Endothelial cell of umbilical vein (primary cell): Measurements from ENCODE around the gene DEPDC1. TPM values are rescaled to one million over a fixed set of nuclear protein-coding genes. Genes with fewer than 3 reads are reported as not detected.

Experiments
- BruUV-seq: library from RNA; stranded (reverse); fragments of 400-500 nt; replicated peaks from 2 replicates; lab custom pipeline; 2021; lab: Mats Ljungman, UMichigan
- CTCF ChIA-PET: fragments of 300-600, 350-600 bp; sonication (Branson Sonifier 250); formaldehyde crosslinking; loops from one replicate; lab custom pipeline; 2021; ENCODE audit warnings: antibody characterized with exemption, inconsistent platforms; lab: Charles Lee
- POLR2A ChIA-PET: fragments of 300-600, 350-600 bp; sonication (Branson Sonifier 250); formaldehyde crosslinking; loops from one replicate; lab custom pipeline; 2021; ENCODE audit warnings: antibody characterized with exemption, inconsistent platforms; lab: Charles Lee
- DNase-seq: peaks from one replicate; pipeline ENCODE4 v3.0.0-alpha.2; 2011; ENCODE audit warnings: low read depth, low spot score
- FAIRE-seq: peaks from 2 replicates; lab custom pipeline; 2011; peaks lifted over from hg19 to GRCh38; lab: Jason Lieb, UNC
- H2AFZ ChIP-seq: 2 replicates; pipeline ENCODE4 v1.6.0; 2012; ENCODE audit warnings: low read depth, low read length, control low read depth, inconsistent platforms
- H3K27ac ChIP-seq: 2 replicates; pipeline ENCODE4 v1.5.1; 2011; ENCODE audit warnings: low read depth, mild to moderate bottlenecking, control low read depth, low read length, moderate library complexity; ENCODE audit not compliant: insufficient read depth
- H3K27me3 ChIP-seq, 2 experiments: 2 replicates each; pipeline versions ENCODE4 v1.6.0 to v1.6.1; 2011; ENCODE audit warnings: low read length in 2 of 2, mixed read lengths in 1 of 2; ENCODE audit not compliant: control insufficient read depth in 2 of 2, insufficient read depth in 2 of 2
- H3K36me3 ChIP-seq, 2 experiments: 2 replicates in 1 of 2; 3 replicates in 1 of 2; pipeline ENCODE4 v1.5.1; 2011; ENCODE audit warnings: low read length in 2 of 2, mild to moderate bottlenecking in 1 of 2, moderate library complexity in 1 of 2; ENCODE audit not compliant: control insufficient read depth in 2 of 2, insufficient read depth in 2 of 2; ENCODE audit errors: extremely low read depth in 1 of 2
- H3K4me1 ChIP-seq: 3 replicates; pipeline ENCODE4 v1.5.1; 2011; ENCODE audit warnings: mild to moderate bottlenecking, low read length; ENCODE audit not compliant: control insufficient read depth, insufficient read depth; ENCODE audit errors: extremely low read depth
- H3K4me2 ChIP-seq: 2 replicates; pipeline ENCODE4 v1.6.1; 2011; ENCODE audit warnings: low read length, control low read depth, mixed read lengths; ENCODE audit not compliant: insufficient read depth
- H3K4me3 ChIP-seq, 3 experiments: fragments of 200-600 bp in 1 of 3; sonication (generic), shearing (Covaris generic) in 1 of 3; replicated peaks in 1 of 3; 2 replicates each; pipeline ENCODE4 v1.5.1; 2011 to 2016; ENCODE audit warnings: control low read depth in 3 of 3, low read length in 3 of 3, mild to moderate bottlenecking in 2 of 3, inconsistent platforms in 1 of 3, low read depth in 1 of 3, moderate library complexity in 1 of 3; ENCODE audit not compliant: insufficient read depth in 1 of 3
- H3K79me2 ChIP-seq: 2 replicates; pipeline ENCODE4 v1.6.0; 2012; ENCODE audit warnings: low read length, inconsistent platforms; ENCODE audit not compliant: control insufficient read depth, insufficient read depth
- H3K9ac ChIP-seq: replicated peaks from 2 replicates; pipeline ENCODE3; 2011; ENCODE audit warnings: low read length, control low read depth; ENCODE audit not compliant: insufficient read depth; ENCODE audit errors: extremely low read depth
- H3K9me1 ChIP-seq: replicated peaks from 3 replicates; pipeline ENCODE4 v1.6.0; 2011; ENCODE audit warnings: mild to moderate bottlenecking, low read length; ENCODE audit not compliant: control insufficient read depth, insufficient read depth; ENCODE audit errors: extremely low read depth
- H3K9me3 ChIP-seq: replicated peaks from 2 replicates; pipeline ENCODE4 v1.5.1; 2012; ENCODE audit warnings: low read length, inconsistent platforms; ENCODE audit not compliant: control insufficient read depth, insufficient read depth
- H4K20me1 ChIP-seq: replicated peaks from 2 replicates; pipeline ENCODE3; 2011; ENCODE audit warnings: mild to moderate bottlenecking, low read length; ENCODE audit not compliant: control insufficient read depth, insufficient read depth; ENCODE audit errors: extremely low read depth
- CTCF ChIP-seq, 2 donors: IDR thresholded peaks; 1 replicate in 1 of 2; 2 replicates in 1 of 2; pipeline ENCODE4 v1.5.1; 2011; ENCODE audit warnings: low read length in 2 of 2, mild to moderate bottlenecking in 2 of 2, moderate library complexity in 2 of 2, control low read depth in 1 of 2, inconsistent platforms in 1 of 2, low read depth in 1 of 2; ENCODE audit not compliant: insufficient read depth in 1 of 2; ENCODE audit errors: extremely low read depth in 1 of 2
- EZH2 ChIP-seq: IDR thresholded peaks from 2 replicates; pipeline ENCODE4 v1.6.1; 2012; ENCODE audit warnings: borderline replicate concordance, low read depth, mild to moderate bottlenecking, moderate library complexity, low read length, inconsistent platforms; ENCODE audit not compliant: severe bottlenecking
- FOS ChIP-seq: IDR thresholded peaks from 2 replicates; pipeline ENCODE4 v1.6.1; 2011; ENCODE audit warnings: mild to moderate bottlenecking, low read length, moderate library complexity, borderline replicate concordance; ENCODE audit not compliant: insufficient read depth
- GATA2 ChIP-seq: IDR thresholded peaks from 2 replicates; pipeline ENCODE4 v1.7.0; 2011; ENCODE audit warnings: low read depth, mild to moderate bottlenecking, moderate library complexity, mixed read lengths, low read length; ENCODE audit not compliant: insufficient read length, insufficient read depth
- JUN ChIP-seq: IDR thresholded peaks from 2 replicates; pipeline ENCODE4 v1.6.1; 2011; ENCODE audit warnings: borderline replicate concordance, low read depth; ENCODE audit not compliant: insufficient read length, insufficient read depth
- MAX ChIP-seq: IDR thresholded peaks from 2 replicates; pipeline ENCODE4 v1.6.1; 2011; ENCODE audit not compliant: insufficient read depth, insufficient read length
- MYC ChIP-seq: IDR thresholded peaks from one replicate; pipeline ENCODE4 v1.6.1; 2011; ENCODE audit warnings: mild to moderate bottlenecking, low read depth, low read length
- POLR2A ChIP-seq: IDR thresholded peaks from 2 replicates; pipeline ENCODE4 v1.6.1; 2012; ENCODE audit warnings: low read depth, mild to moderate bottlenecking, control low read depth, low read length
- POLR2AphosphoS5 ChIP-seq: IDR thresholded peaks from 2 replicates; pipeline ENCODE4 v1.6.1; 2012; ENCODE audit warnings: low read depth, mild to moderate bottlenecking, control low read depth, low read length, moderate library complexity; ENCODE audit not compliant: insufficient read depth
- dilution Hi-C: fragments of 300-500 bp; cut with MboI; formaldehyde crosslinking; loops from one replicate; pipeline ENCODE4 v1.15.0; 2019; ENCODE audit warnings: low sequenced_read_pairs; ENCODE audit not compliant: extremely low pct_ligation_motif_present
- intact Hi-C: fragments of 100-400 bp; cut with micrococcal nuclease; formaldehyde crosslinking; loops from one replicate; pipeline ENCODE4 v1.10.0; 2022
- polyA plus RNA-seq, 4 experiments: library from polyadenylated mRNA; depleted of rRNA in 3 of 4; stranded (reverse) in 3 of 4; unstranded in 1 of 4; fragments of >200 nt; gene quantifications; 2 replicates each; pipeline versions ENCODE4 v1.2.1 to v1.2.3, GENCODE V29; 2011 to 2012; ENCODE audit warnings: missing spikeins in 1 of 4
- total RNA-seq: library from RNA; stranded (reverse); gene quantifications from 2 replicates; pipeline ENCODE4 v1.2.3, GENCODE V29; 2021

DEPDC1 gene
- total and polyA plus RNA-seq, 2 donors (not counting 3 experiments of a cell fraction or from before 2014, with no cell fraction given): 5.5 to 30.4 TPM

DNA sequence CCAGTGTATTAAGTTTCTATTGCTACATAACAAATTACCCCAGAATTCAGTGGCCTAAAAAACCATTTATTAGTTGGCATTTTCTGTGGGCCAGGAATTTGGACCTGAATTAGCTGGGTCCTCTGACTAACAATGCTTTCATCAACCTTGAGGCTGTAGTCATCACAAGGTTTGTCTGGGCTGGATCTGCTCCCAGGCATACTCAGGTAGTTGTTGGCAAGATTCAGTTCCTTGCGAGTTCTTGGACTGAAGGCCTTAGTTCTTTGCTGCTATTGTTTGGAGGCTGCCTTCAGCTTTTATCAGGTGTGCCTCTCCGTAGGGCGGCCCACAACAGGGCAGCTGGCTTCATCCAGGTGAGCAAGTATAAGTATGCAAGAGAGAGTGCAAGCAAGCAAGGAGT is 31.4 kb upstream of the DEPDC1 start:
- Histone ChIP-seq H4K20me1 (no peaks in the 10 kb centered on the region), H3K4me1 (no peaks in the 10 kb centered on the region), H3K27ac (no peak overlapping the region), H3K36me3 (no peaks in the 10 kb centered on the region), H3K9me3 (no peaks in the 10 kb centered on the region), H3K4me3 (no peak overlapping the region), H3K4me2 (no peak overlapping the region), H3K27me3 (no peaks in the 10 kb centered on the region), H3K9ac (no peak overlapping the region), H2AFZ (no peak overlapping the region), H3K79me2 (no peaks in the 10 kb centered on the region), H3K9me1 (no peaks in the 10 kb centered on the region)
- no TSS peak for BruUV-seq
- dilution Hi-C loops (no loop called here), intact Hi-C loops (no loop called here)
- no peak for FAIRE-seq
- ChIA-PET CTCF (interaction anchor here (0.6 to 1.3 kb wide), 2 partner anchors 9 to 299 kb away, joined by 3 to 4 read pairs; no protein-coding TSS in a partner anchor), POLR2A (no interaction called here)
- TF ChIP-seq JUN: no peak
- TF ChIP-seq GATA2: no peak
- no peak for TF ChIP-seq FOS
- TF ChIP-seq EZH2: no peak
- TF ChIP-seq MAX: no peak
- TF ChIP-seq POLR2A: no peak
- no peak for TF ChIP-seq POLR2AphosphoS5
- TF ChIP-seq CTCF (IDR thresholded peaks at IDR 0.05; ENCODE audit: extremely low read depth in 1 of 2, insufficient read depth in 1 of 2, low read depth in 1 of 2, low read length in 2 of 2): no peak
- no peak for TF ChIP-seq MYC
- no peak for DNase-seq
